Epithelial cell of esophagus (primary cell): ENCODE results near the gene ARHGEF28.

Source experiments
- DNase-seq: peaks from one replicate; pipeline ENCODE4 v3.0.0; 2010; ENCODE audit warnings: low read depth
- H3K4me3 ChIP-seq: 2 replicates; pipeline ENCODE4 v1.5.1; 2011; ENCODE audit warnings: mild to moderate bottlenecking, low read length, control low read depth
- CTCF ChIP-seq: IDR thresholded peaks from 2 replicates; pipeline ENCODE4 v1.5.1; 2011; ENCODE audit warnings: low read depth, mild to moderate bottlenecking, low read length, control low read depth, inconsistent platforms; ENCODE audit not compliant: insufficient read depth; ENCODE audit errors: missing control alignments

The ARHGEF28 gene

GRCh38 chr5:73596705-73597328, 29.2 kb upstream of the ARHGEF28 start:
- TF ChIP-seq CTCF = peak; percentile 80
- peak; percentile 71 for DNase-seq
- no peak overlapping the region for H3K4me3 ChIP-seq

- no peak for TF ChIP-seq CTCF
- H3K4me3 ChIP-seq = no peak overlapping the region
- DNase-seq = no peak
These were observed 26.6 kb upstream of the ARHGEF28 start for GRCh38 chr5:73599380-73599779.

- H3K4me3 ChIP-seq = no peak overlapping the region
- no peak for DNase-seq
- TF ChIP-seq CTCF = no peak
These were observed 22.0 kb upstream of the ARHGEF28 start for GRCh38 chr5:73603998-73604397.

GRCh38 chr5:73605223-73606087, 20.5 kb upstream of the ARHGEF28 start:
- peak; percentile 44 for DNase-seq
- TF ChIP-seq CTCF = no peak
- no peak overlapping the region for H3K4me3 ChIP-seq

GRCh38 chr5:73606206-73606753, 19.7 kb upstream of the ARHGEF28 start:
- TF ChIP-seq CTCF = no peak
- no peak overlapping the region for H3K4me3 ChIP-seq
- DNase-seq = no peak

GRCh38 chr5:73607228-73607627, 18.8 kb upstream of the ARHGEF28 start:
- TF ChIP-seq CTCF = no peak
- DNase-seq = no peak
- no peak overlapping the region for H3K4me3 ChIP-seq

- no peak for TF ChIP-seq CTCF
- H3K4me3 ChIP-seq = no peak overlapping the region
- DNase-seq = no peak
These were observed 13.2 kb upstream of the ARHGEF28 start for GRCh38 chr5:73612799-73613198.
